K562 (cell line): Measurements from ENCODE around the gene OST4. TPM values are rescaled to one million over a fixed set of nuclear protein-coding genes. Genes with fewer than 3 reads are reported as not detected.

Experiments
- CHD4 ChIP-seq: fragments of 200-600 bp; sonication (generic); IDR thresholded peaks from 3 replicates; pipeline ENCODE4 v1.6.1; 2012; ENCODE audit warnings: low read depth, mild to moderate bottlenecking, mixed read lengths, low read length, inconsistent platforms; ENCODE audit not compliant: insufficient read depth, insufficient replicate concordance, poor library complexity, severe bottlenecking
- FIP1L1 ChIP-seq: fragments of 200-400 bp; formaldehyde crosslinking; IDR thresholded peaks from 2 replicates; pipeline ENCODE4 v1.6.1; 2018; ENCODE audit warnings: mild to moderate bottlenecking, low read depth, low read length; ENCODE audit not compliant: poor library complexity, severe bottlenecking
- FOSL1 ChIP-seq: fragments of 200-800 bp; sonication (Bioruptor generic); conservative IDR thresholded peaks from 2 replicates; pipeline ENCODE4 v1.6.1; 2016; ENCODE audit warnings: missing genetic modification characterization, missing compliant biosample characterization
- HDAC2 ChIP-seq: fragments of 450-650 bp; IDR thresholded peaks from 2 replicates; pipeline ENCODE4 v1.6.1; 2016; ENCODE audit warnings: mild to moderate bottlenecking
- HDGF ChIP-seq: fragments of 450-650 bp; IDR thresholded peaks from 2 replicates; pipeline ENCODE4 v1.6.1; 2016
- MECOM ChIP-seq: fragments of 250-450 bp; sonication (Bioruptor Pico); IDR thresholded peaks from 2 replicates; pipeline ENCODE4 v1.8.0; 2022; ENCODE audit warnings: inconsistent platforms
- PTBP1 ChIP-seq: fragments of 200-400 bp; formaldehyde crosslinking; IDR thresholded peaks from 2 replicates; pipeline ENCODE4 v1.6.1; 2017; ENCODE audit warnings: low read depth, low read length
- RBFOX2 ChIP-seq: fragments of 200-400 bp; formaldehyde crosslinking; IDR thresholded peaks from 2 replicates; pipeline ENCODE4 v1.6.1; 2017; ENCODE audit warnings: low read depth, mild to moderate bottlenecking, low read length, moderate library complexity
- RFX1 ChIP-seq: fragments of 450-650 bp; IDR thresholded peaks from 2 replicates; pipeline ENCODE4 v1.6.1; 2016; ENCODE audit warnings: mild to moderate bottlenecking, moderate library complexity
- SRSF1 ChIP-seq: fragments of 200-400 bp; formaldehyde crosslinking; IDR thresholded peaks from 2 replicates; pipeline ENCODE4 v1.6.1; 2017; ENCODE audit warnings: mild to moderate bottlenecking, low read depth, low read length, moderate library complexity
- TAF9B ChIP-seq: fragments of 450-650 bp; IDR thresholded peaks from 2 replicates; pipeline ENCODE4 v1.6.1; 2018; ENCODE audit warnings: mild to moderate bottlenecking; ENCODE audit not compliant: partially characterized antibody
- TSHZ1 ChIP-seq: fragments of 250-450 bp; sonication (Bioruptor Pico); IDR thresholded peaks from 2 replicates; pipeline ENCODE4 v1.4.0; 2020; ENCODE audit warnings: mild to moderate bottlenecking, moderate library complexity
- ZNF253 ChIP-seq: fragments of 250-450 bp; sonication (Bioruptor Pico); conservative IDR thresholded peaks from 2 replicates; pipeline ENCODE4 v1.6.1; 2021; ENCODE audit warnings: mild to moderate bottlenecking
- polyA plus RNA-seq, 8 experiments: library from polyadenylated mRNA; depleted of rRNA in 4 of 8; stranded (reverse) in 5 of 8; unstranded in 3 of 8; fragments of >200 nt; fragmentation: Nextera tagmentation in 2 of 8; fragmentation: Illumina TruSeq in 1 of 8; extraction: Ambion mirVana in 2 of 8; extraction: Trizol in 1 of 8; gene quantifications; 2 replicates each; pipeline versions ENCODE4 v1.2.1 to v1.2.3, GENCODE V29; 2011 to 2014; ENCODE audit warnings: inconsistent platforms in 1 of 8, missing spikeins in 1 of 8
- total RNA-seq, 7 experiments: library from RNA; depleted of rRNA in 6 of 7; stranded (reverse); fragments of >200 nt in 6 of 7; fragmentation: Illumina TruSeq in 2 of 7; extraction: Trizol in 2 of 7; gene quantifications; 2 replicates each; pipeline versions ENCODE4 v1.2.1 to v1.2.3, GENCODE V29; 2011 to 2021; ENCODE audit warnings: low replicate concordance in 1 of 7
- TF ChIP-seq, protein P1 (sequence below): fragments of 250-450 bp; sonication (Bioruptor Pico); IDR thresholded peaks from 2 replicates; pipeline ENCODE4 v1.4.0; 2020
- TF ChIP-seq, protein P2 (sequence below): fragments of 200-400 bp; formaldehyde crosslinking; IDR thresholded peaks from 2 replicates; pipeline ENCODE4 v1.6.1; 2017; ENCODE audit warnings: mild to moderate bottlenecking, low read depth, low read length, moderate library complexity

OST4 gene
- total and polyA plus RNA-seq, 9 of the 15 experiments (the other 6 are each of a cell fraction or from before 2014, with no cell fraction given): 186 to 1,155 (median 355) TPM

GRCh38 chr2:27032495-27033252, 38.8 kb downstream of the OST4 start, which contains the start of gene TMEM214 (continued):
- TF ChIP-seq, protein P1, sequence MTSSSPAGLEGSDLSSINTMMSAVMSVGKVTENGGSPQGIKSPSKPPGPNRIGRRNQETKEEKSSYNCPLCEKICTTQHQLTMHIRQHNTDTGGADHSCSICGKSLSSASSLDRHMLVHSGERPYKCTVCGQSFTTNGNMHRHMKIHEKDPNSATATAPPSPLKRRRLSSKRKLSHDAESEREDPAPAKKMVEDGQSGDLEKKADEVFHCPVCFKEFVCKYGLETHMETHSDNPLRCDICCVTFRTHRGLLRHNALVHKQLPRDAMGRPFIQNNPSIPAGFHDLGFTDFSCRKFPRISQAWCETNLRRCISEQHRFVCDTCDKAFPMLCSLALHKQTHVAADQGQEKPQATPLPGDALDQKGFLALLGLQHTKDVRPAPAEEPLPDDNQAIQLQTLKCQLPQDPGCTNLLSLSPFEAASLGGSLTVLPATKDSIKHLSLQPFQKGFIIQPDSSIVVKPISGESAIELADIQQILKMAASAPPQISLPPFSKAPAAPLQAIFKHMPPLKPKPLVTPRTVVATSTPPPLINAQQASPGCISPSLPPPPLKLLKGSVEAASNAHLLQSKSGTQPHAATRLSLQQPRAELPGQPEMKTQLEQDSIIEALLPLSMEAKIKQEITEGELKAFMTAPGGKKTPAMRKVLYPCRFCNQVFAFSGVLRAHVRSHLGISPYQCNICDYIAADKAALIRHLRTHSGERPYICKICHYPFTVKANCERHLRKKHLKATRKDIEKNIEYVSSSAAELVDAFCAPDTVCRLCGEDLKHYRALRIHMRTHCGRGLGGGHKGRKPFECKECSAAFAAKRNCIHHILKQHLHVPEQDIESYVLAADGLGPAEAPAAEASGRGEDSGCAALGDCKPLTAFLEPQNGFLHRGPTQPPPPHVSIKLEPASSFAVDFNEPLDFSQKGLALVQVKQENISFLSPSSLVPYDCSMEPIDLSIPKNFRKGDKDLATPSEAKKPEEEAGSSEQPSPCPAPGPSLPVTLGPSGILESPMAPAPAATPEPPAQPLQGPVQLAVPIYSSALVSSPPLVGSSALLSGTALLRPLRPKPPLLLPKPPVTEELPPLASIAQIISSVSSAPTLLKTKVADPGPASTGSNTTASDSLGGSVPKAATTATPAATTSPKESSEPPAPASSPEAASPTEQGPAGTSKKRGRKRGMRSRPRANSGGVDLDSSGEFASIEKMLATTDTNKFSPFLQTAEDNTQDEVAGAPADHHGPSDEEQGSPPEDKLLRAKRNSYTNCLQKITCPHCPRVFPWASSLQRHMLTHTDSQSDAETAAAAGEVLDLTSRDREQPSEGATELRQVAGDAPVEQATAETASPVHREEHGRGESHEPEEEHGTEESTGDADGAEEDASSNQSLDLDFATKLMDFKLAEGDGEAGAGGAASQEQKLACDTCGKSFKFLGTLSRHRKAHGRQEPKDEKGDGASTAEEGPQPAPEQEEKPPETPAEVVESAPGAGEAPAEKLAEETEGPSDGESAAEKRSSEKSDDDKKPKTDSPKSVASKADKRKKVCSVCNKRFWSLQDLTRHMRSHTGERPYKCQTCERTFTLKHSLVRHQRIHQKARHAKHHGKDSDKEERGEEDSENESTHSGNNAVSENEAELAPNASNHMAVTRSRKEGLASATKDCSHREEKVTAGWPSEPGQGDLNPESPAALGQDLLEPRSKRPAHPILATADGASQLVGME (CRISPR knock-in tag): no peak
- TF ChIP-seq ZNF253 (CRISPR knock-in tag): no peak
- TF ChIP-seq MECOM (CRISPR knock-in tag): peak; percentile 66; the same call in 1 of the 2 replicates
- TF ChIP-seq SRSF1: no peak
- TF ChIP-seq PTBP1: 0 out of 2 replicates have a peak, but pooled peaks have one; percentile 49
- TF ChIP-seq HDGF: no peak
- TF ChIP-seq CHD4: no peak
- no peak for TF ChIP-seq RFX1
- no peak for TF ChIP-seq TSHZ1 (CRISPR knock-in tag)
- 0 out of 2 replicates have a peak, but pooled peaks have one; percentile 5 for TF ChIP-seq HDAC2
- no peak for TF ChIP-seq TAF9B
- peak; percentile 43; the same call in 1 of the 2 replicates for TF ChIP-seq FOSL1 (tag)
- TF ChIP-seq RBFOX2: peak; percentile 100
- TF ChIP-seq, protein P2, sequence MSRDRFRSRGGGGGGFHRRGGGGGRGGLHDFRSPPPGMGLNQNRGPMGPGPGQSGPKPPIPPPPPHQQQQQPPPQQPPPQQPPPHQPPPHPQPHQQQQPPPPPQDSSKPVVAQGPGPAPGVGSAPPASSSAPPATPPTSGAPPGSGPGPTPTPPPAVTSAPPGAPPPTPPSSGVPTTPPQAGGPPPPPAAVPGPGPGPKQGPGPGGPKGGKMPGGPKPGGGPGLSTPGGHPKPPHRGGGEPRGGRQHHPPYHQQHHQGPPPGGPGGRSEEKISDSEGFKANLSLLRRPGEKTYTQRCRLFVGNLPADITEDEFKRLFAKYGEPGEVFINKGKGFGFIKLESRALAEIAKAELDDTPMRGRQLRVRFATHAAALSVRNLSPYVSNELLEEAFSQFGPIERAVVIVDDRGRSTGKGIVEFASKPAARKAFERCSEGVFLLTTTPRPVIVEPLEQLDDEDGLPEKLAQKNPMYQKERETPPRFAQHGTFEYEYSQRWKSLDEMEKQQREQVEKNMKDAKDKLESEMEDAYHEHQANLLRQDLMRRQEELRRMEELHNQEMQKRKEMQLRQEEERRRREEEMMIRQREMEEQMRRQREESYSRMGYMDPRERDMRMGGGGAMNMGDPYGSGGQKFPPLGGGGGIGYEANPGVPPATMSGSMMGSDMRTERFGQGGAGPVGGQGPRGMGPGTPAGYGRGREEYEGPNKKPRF: no peak
- TF ChIP-seq FIP1L1: peak; percentile 70
